Measurements from ENCODE around the gene DPYSL5.

GRCh38 chr2:26983746-26984145 lies 135.8 kb downstream of the DPYSL5 start:
- TF ChIP-seq SP1 (IDR thresholded peaks at IDR 0.05) (no peak), ELF4 (IDR thresholded peaks at IDR 0.05) (no peak)

Measured in HEK293T (cell line).